GM18517 (cell line): ENCODE data around the gene CELF4.

Source experiments
- ATAC-seq: cut with Tn5 transposase; IDR thresholded peaks from one replicate; pipeline ENCODE4 v1.9.1; 2021; ENCODE audit warnings: mild to moderate bottlenecking, moderate library complexity; ENCODE audit not compliant: unreplicated experiment

CELF4 gene

DNA sequence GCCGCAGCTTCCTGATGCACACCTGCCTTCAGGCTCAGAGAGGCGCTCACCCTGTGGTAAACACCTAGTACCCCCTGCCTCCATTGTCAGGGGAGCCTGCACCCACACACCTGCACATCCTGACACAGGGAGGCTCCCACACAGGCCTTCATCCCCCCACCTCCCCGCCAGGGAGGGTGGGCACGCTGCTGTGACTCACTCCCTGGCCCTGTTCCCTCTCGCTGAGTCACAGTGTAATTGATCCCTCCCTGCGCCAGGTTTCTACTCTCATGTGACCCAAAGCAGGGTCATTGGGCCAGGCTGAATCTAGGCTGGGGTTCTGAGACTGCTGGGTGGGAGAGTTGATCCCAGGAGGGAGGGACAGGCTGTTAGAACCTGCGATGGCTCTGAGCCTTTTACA, 8.5 kb upstream of the CELF4 start:
- ATAC-seq: no peak

DNA sequence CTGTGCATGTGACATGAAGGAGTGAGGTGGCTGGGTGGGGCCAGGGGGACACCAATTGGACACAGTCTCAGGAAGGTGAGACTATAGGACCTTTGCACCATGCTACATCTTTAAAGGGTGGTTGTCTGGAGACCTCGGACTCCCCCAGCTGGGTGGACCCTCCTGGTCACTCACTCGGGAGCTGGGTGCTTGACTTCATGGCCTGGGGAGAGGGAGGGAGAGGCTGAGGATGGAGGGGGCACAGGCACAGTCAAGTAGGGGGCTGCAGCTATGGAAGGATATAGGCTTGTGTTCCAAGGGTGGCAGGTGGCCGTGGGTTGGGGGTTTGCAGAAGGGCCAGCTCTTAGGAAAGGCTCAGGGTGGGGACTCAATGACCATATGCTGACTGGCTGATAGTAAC, 7.1 kb upstream of the CELF4 start:
- no peak for ATAC-seq

DNA sequence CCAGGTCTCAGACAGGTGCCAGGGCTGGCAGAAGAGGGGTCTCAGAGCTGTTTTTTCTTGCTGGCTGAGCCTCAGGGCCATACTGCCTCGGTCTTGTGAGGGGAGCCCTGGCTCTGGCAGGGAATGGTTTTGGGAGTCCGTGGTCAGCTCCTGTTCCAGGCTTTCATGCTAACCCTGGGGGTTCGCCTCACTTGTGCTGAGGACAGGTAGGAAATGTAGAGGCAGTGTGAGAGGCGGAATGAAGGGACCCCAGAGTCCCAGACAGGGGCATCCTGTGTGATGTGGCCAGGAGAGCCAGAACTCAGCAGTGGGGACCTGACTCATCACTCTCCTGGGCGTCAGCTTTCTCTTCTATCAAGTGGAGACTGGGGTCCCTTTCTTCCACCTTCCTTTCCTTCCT, 5.7 kb upstream of the CELF4 start:
- ATAC-seq: no peak

DNA sequence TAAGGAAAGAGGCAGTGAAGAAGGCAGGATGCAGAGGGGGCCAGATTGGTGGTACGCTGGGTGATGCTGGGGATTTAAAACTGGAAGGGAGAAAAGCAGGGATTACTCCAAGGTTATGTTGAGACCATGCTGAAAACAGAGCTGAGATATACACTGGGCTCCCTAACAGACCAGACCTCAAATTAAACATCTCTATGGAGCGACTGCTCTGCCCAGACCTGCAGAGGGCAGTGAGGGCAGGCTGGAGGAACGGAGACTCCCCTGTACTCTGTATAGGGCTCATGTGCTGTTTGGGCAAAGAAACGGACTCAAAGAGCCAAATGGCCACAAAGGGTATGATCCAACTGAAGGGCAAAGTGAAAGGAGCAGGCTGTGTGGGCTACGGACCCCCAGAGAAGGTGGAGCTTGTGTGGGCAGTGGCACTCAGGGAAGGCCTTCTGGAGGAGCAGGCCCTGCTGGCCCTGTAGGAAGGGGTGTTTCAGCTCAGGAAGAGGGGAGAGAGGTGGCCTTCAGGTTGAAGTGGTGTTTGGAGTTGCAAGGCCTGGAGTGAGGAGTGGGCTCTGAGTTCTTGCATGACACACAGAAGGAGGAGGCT, 4.8 kb upstream of the CELF4 start:
- no peak for ATAC-seq

DNA sequence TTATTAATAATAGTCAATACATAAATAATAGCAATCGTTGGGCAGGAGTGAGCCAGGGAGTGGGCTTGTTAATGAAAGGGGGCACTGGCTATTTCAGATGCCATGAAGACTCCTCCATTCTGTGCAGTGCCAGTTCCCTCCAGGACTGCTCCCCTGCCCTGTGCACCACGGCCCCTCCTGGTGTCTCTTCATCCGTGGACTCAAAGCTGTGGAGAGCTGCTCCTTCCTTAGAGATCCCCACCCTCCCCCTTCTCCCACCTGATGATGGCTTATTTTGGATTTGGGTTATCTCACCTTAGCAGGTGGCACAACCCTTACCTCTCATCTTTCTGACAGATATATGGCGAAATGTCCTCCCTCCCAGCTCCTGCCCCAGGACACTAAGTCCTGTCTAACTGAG, 3.1 kb upstream of the CELF4 start:
- ATAC-seq: no peak

DNA sequence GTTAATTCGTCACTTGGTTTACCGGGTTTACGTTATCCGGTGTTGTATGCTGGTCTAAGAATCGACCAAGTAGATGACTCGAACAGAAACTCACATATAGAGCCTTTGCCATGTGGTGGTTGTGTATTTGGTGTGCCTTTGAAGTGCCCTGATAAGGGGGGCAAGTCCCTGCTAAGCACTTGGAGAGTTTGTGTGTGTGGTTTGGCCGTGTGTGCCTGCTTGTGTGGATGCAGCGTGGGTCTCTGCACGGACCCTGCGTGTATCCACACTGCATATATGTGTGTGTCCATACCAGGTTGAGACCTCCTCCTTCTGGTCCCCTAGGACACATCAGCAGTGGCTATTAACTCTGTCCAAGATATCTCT, 2.4 kb upstream of the CELF4 start:
- ATAC-seq: no peak

DNA sequence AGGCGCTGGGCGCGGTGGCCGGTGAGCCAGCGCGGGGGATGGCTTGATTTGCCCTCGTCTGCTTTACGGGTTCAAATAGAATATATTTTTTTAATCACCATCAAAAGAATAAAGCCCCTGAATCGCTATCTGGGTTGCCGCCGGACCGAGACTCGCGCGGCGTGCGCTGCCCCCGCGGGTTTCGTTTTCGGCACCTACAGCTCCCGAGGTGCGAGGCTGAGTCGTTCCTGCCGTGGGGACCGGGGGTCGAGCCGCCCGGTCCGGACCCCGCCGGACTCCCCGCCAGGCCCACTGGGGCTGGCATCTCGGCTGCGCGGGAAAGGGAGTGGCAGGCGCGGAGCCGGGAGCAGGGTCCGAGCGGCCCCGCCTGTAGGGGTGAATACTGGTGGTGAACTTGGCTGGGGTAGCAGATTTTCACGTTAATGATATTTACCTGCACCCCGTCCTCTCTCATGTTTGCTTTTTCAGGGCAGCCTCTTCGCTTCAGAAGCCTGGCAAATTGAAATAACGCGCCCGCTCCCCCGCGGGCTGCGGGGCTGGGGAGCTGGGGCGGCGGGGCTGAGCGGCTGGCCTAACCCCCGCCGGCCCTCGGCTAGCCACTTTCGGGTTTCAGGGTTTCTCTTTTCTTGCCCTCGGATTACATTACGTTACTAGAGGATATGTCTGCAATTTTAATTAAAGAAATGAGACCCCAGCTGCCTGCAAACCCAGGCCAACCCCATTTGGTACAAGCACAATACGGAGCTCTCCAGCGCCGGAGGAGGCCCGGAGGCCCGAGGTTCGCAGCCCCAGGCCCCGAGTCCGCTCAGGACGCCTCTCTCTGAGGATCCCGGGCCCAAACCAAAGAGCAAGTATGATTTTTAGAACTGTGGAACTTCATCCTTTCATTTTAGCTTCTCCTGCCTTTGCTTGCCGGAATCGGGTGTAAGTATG, 1.7 kb upstream of the CELF4 start:
- ATAC-seq: no peak

DNA sequence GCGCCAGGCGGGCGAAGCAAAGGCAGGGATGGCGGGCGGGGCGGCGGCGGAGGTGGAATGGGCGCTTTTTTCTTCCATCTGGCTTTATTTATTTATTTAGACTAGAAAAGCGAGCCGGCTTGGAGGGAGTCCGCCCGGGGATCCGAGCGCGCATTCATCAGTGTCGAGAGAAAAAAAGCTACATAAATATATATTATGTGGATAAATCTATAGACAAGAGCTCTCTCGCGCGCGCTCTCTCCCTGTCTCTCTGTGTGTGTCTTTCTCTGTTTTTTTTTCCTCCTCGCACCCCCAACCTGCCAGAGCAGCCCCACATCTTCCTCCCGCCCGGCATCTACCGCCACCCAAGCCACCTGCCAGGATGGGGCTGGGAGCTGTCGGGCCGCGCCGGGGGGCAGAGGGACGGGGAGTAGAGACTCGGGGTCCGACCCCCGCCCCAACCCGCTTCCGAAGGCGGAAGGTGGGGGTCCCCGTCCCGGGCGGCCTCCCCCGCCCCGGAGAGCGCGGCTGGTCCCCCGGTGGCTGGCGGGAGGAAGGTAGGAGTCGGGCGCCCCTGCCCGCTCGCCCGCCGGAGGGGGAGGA, 972 bp upstream of the CELF4 start:
- no peak for ATAC-seq

DNA sequence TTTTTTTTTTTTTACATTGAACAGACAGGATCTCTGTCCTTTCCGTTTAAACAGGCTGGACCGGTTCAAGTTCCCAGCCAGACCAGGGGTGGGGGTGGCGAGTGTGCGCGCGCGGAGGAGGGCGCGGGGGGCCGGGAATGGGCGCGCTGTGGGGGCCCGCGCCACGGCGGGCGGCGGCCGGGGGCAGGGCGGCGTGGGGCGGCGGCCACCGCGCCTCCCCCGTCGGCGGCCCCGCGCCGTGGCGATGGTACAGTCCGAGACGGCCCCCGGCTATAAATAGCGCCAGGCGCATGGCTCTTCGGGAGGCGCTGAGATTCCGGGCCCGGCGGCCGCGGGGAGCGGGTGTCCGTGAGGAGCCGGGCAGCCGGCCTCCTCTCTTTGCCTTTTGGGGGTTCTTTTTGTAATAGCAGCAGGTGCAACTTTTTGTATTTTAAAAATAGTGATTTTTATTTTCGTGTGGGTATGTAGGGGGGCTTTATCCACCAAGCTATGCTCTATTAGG, 430 bp upstream of the CELF4 start:
- ATAC-seq: no peak

DNA sequence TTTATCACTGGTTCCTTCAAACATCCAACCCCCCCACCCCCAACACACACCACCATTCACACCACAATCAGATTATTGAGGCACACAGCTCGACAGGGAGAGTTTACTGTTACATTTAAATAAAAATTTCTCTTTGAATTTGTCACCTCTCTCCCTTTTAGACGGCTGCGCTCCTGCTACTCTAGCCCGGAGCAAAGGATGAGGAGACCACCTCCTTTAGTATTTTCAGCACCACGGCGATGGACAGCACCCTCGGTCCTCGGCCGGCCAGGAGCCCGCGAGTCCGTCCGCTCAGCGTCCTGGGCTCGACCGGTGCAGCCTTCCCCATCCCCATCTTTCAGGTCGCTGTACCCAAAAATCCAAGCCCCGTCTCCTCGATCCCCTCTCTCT, 892 bp downstream of the CELF4 start:
- ATAC-seq: no peak

DNA sequence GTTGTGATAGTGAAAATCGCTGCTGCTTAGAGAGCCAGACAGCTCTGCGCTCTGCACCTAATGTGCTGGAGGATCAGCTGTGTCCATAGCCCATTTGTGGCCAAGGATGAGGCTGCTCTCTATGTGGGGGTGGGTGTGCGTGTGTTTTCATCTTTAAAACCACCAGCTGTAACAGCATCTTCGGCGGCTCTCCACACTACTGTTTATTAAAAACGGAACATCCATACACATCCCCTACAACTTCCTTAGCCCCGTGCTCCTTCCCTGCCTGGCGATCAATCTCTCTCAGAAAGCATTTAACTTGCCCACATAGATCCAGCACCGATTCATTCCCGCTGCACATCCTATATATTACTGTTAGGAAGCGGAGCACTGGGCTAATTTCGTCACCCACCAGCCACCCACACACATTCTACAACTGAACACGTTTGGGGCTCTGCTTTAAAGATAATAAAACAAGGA, 1.6 kb downstream of the CELF4 start:
- no peak for ATAC-seq

DNA sequence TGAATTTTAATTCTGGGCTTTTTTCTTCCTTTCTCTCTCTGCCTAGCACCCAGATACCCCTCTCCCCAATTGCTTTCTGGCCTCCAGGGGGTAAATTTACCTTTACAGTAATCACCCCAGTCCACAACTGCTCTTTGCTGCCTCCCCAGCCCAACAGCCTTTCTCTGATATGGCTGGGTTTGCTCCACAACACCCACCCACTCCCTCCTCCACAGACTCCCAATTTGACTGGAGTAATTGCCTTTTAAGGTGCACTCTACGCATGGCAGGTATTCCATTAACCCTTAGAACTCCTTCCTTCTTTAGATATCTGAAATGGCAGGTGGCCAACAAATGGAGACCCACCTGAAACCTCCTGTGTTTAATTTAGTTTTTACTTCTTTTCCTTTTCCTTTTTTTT, 3.6 kb downstream of the CELF4 start:
- no peak for ATAC-seq

DNA sequence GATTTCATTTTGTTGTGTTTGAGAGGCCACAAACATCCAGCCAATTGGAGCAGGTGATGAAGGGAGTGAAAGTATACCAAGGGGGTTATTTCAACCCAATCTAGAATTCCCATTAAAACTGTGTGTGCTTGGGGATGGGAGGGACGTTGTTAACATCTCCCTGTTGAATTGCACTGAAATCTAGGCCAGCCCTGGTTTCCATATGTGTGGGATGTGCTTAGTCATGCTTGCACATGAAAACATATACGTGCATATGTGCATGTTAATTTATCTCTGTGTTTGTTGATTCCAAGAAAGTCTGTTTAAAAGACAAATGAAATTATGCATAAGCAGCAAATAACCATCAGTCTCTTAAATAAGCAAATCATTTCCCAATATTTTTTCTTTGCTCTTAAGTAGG, 5.6 kb downstream of the CELF4 start:
- no peak for ATAC-seq

DNA sequence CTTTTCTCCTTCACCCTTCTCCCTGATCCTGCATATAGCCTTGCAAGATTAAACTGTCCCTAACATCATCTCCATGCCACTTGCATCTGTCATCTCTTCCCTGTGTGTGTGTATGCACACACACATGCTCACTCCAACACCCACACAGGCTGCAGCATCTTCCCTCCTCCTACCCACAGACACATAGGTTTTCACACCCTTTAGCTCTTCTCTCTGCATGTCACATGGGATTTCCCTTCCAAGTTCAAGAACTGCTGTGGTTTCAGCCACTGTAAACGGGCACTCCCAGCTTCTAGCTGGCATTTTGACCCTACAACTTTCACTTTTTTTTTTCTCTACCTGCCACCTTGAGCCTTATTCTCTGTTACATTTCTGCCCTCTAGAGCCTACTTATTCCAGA, 6.4 kb downstream of the CELF4 start:
- ATAC-seq: no peak

DNA sequence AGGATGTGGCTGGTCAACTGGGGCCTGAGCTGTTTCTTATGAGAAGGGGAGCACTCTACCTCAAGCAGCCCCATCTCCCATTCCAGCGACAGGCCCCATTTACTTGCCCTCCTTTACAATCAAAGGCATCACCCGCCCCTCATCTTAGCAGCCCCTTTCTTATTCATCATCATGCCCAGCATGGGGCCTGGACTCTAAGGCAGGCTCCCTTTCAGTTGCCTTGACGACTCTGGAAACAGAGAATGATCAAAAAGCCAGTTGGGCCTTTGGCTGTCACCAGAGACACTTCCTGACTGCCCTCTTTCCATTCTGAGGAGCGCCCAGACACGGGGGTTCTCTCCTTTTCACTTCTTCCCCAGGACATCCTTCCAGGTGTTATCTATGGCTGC, 11.2 kb downstream of the CELF4 start:
- ATAC-seq: no peak

DNA sequence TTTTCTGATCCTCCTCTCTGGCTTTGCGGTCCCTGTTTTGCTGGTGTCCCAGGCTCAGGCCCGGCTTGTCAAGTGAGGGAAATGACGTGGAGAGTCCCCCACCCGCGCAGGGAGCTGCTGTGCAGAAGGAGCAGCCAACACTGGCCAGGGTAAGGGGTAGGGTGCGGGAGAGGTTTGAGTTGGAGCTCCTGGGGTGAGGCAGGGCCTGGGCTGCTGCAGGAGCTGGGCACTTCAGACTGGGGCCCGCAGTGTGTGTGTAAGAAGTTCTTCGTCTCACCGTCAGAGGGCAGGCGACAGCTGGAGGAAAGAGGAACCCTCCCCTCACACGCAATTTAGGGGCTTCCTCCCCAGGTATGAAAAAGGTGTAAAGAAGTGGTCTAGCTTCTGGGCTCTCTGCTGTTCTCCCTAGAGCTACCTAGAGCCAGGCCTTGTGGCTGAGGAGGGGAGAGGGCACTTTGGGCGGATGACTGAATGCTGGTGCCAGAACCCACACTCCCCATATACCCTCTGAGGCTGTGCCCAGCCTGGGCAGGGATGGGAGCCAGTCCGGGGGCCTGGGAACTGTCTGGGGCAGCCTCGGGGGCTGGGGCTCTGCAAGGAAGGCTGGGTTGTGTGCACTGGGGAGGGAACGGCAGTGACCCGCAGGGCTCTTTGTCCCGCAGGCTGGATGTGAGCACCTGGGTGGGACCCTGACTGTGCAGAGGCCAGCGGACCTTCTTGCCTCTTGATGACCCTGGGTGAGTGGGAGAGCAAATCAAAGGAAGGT, 11.8 kb downstream of the CELF4 start:
- no peak for ATAC-seq

DNA sequence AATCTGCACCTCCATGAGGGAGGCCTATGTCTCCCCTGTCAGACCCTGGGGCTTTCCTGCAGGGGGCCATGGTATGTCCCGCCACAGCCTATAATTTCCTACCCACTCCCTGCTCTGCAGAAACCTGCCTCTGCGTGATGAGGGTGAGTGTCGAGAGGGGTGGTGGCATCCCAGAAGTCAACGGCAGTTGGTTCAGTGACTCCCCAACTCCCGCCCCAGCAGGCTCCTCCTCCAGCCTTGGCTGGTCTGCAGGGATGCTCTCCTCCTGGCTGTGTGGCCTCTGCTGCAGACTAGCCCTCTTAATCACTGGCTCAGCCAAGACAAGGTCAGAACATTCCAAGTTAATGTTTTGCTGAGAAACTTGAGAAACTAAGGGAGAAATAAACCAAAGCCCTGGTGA, 13.3 kb downstream of the CELF4 start:
- no peak for ATAC-seq

DNA sequence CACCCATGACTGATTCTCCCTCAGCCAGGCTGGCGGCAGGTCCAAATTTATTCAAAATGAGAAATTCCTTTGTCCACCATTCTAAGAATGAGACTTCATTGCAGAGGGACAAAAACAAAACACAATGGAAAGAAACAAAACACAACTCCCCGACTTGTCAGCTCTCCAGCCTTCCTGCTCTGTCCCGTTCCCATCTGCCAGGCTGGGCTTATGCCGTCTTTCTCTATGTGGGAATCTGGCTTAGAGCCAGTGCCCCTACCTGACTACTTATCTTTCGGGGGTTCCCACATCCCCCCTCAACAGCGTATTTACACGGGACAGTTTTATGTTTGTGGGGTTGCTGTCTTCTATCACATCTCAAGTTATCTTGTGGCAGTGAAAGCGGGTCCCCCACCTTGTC, 13.8 kb downstream of the CELF4 start:
- ATAC-seq: no peak

DNA sequence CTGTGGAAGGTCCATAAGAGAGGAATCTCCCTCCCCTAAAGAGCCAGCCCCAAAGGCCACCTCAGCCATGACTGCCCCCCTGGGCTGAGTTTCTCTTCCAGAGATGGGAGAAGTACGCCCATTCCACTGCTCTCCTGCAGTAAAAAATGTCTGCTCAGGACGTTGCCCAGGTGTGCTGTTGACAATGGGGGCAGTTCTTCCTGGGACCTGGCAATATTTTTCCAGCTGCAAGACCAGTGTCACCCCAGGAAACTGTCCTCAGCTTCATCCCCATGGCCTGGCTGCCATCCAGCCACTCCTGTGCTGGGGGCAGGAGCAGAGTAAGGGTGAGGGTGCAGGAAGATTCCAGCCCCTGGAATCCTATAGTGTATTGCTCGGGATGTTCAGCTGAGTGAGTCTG, 14.3 kb downstream of the CELF4 start:
- no peak for ATAC-seq

DNA sequence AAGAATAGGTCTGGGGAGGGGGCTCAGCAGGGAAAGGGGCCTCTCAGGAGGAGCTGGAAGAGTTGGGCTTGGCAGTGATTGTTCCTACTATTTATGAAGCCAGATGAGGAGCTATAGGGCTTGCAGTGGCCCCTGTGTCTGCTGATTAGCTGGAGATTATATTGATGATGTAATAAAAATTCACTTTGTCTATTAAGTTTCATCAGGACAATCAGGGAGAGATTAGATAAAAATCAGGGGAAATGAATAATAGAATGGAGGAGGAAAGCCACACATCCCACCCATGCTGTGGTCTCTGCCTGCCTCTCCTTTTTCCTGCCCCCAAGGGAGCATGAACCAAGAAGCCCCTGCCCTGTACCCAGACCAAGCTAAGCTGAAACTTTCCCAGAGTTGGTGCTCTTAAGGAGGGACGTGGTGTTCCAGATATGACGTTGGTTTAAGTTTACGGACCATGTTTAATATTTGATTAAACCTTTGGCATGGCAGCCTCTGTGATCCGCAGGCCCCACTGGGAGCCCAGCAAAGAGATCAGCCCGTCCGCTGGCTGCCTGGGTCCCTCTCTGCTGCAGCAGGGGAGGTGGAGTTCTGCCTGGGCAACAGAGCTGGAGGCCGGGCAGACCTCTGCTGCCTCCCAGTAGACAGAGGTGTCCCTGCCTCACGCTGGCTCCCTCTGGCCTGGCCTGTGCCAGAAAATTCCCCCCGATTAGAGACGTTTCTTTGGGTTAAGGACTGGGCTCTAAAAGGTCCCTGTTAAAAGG, 15.3 kb downstream of the CELF4 start:
- ATAC-seq: no peak
